A673 (cell line): Measurements from ENCODE around the gene C11orf54.

Experiments used
- EZH2 ChIP-seq: fragments of 200-600 bp; sonication (generic); IDR thresholded peaks from 2 replicates; pipeline ENCODE4 v1.6.1; 2017; ENCODE audit warnings: borderline replicate concordance, low read depth, mild to moderate bottlenecking, mixed read lengths, antibody characterized with exemption, low read length; ENCODE audit not compliant: poor library complexity, severe bottlenecking
- TF ChIP-seq, protein P1 (sequence below): fragments of 300-800, 200-600 bp; sonication (generic); conservative IDR thresholded peaks from 2 replicates; pipeline ENCODE4 v1.5.1; 2017; ENCODE audit warnings: low read depth, mild to moderate bottlenecking, antibody characterized with exemption, low read length, moderate library complexity, mixed read lengths

GRCh38 chr11:93767018-93767417 lies 25.5 kb downstream of the C11orf54 start:
- TF ChIP-seq, protein P1, sequence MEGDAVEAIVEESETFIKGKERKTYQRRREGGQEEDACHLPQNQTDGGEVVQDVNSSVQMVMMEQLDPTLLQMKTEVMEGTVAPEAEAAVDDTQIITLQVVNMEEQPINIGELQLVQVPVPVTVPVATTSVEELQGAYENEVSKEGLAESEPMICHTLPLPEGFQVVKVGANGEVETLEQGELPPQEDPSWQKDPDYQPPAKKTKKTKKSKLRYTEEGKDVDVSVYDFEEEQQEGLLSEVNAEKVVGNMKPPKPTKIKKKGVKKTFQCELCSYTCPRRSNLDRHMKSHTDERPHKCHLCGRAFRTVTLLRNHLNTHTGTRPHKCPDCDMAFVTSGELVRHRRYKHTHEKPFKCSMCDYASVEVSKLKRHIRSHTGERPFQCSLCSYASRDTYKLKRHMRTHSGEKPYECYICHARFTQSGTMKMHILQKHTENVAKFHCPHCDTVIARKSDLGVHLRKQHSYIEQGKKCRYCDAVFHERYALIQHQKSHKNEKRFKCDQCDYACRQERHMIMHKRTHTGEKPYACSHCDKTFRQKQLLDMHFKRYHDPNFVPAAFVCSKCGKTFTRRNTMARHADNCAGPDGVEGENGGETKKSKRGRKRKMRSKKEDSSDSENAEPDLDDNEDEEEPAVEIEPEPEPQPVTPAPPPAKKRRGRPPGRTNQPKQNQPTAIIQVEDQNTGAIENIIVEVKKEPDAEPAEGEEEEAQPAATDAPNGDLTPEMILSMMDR, result no peak
- no peak for TF ChIP-seq EZH2
